Measurements from ENCODE around the gene HHIP. TPM values are rescaled to one million over a fixed set of nuclear protein-coding genes. Genes with fewer than 3 reads are reported as not detected.

HHIP gene
- total and polyA plus RNA-seq, 4 donors = 3.3 to 14.0 (median 6.6) TPM

GRCh38 chr4:144750348-144750747, 104.4 kb downstream of the HHIP start:
- DNase-seq (ENCODE audit: low spot score) = no peak
- Histone ChIP-seq H3K36me3 (ENCODE audit: control insufficient read depth in 4 of 4, insufficient read depth in 3 of 4, low read depth in 1 of 4, low read length in 3 of 4) (no peaks in the 10 kb centered on the region), H3K4me1 (ENCODE audit: control insufficient read depth in 4 of 4, insufficient read depth in 4 of 4, low read length in 3 of 4) (no peaks in the 10 kb centered on the region), H3K9me3 (ENCODE audit: control insufficient read depth in 4 of 4, low read length in 3 of 4) (no peaks in the 10 kb centered on the region), H3K9ac (ENCODE audit: low read depth in 1 of 2, low read length in 2 of 2) (no peak overlapping the region), H3K27me3 (ENCODE audit: control insufficient read depth in 4 of 4, insufficient read depth in 4 of 4, low read length in 3 of 4) (no peaks in the 10 kb centered on the region), H3K27ac (ENCODE audit: low read depth in 1 of 2, low read length in 2 of 2) (no peak overlapping the region), H3K4me3 (ENCODE audit: low read depth in 1 of 3, low read length in 3 of 3) (no peak overlapping the region)
- WGBS = 50% methylated on average over 2 of the region's 2 CpGs
- TF ChIP-seq NR2F2 (IDR thresholded peaks at IDR 0.05) (no peak), FOXA1 (IDR thresholded peaks at IDR 0.05) (no peak), YY1 (IDR thresholded peaks at IDR 0.05) (no peak)

- Histone ChIP-seq H3K4me3 (ENCODE audit: low read depth in 1 of 3, low read length in 3 of 3) (no peak overlapping the region), H3K36me3 (ENCODE audit: control insufficient read depth in 4 of 4, insufficient read depth in 3 of 4, low read depth in 1 of 4, low read length in 3 of 4) (no peaks in the 10 kb centered on the region), H3K9ac (ENCODE audit: low read depth in 1 of 2, low read length in 2 of 2) (no peak overlapping the region), H3K27ac (ENCODE audit: low read depth in 1 of 2, low read length in 2 of 2) (no peak overlapping the region), H3K27me3 (ENCODE audit: control insufficient read depth in 4 of 4, insufficient read depth in 4 of 4, low read length in 3 of 4) (no peaks in the 10 kb centered on the region), H3K9me3 (ENCODE audit: control insufficient read depth in 4 of 4, low read length in 3 of 4) (no peaks in the 10 kb centered on the region), H3K4me1 (ENCODE audit: control insufficient read depth in 4 of 4, insufficient read depth in 4 of 4, low read length in 3 of 4) (no peaks in the 10 kb centered on the region)
- 81% methylated on average over 3 of the region's 3 CpGs for WGBS
- DNase-seq (ENCODE audit: low spot score) = no peak
- TF ChIP-seq REST (IDR thresholded peaks at IDR 0.05) (no peak), TAF1 (conservative IDR thresholded peaks at IDR 0.05) (no peak), MAX (IDR thresholded peaks at IDR 0.05) (no peak), GABPA (IDR thresholded peaks at IDR 0.05 in 1 of 2, conservative IDR thresholded peaks at IDR 0.05 in 1 of 2) (no peak), CTCF (IDR thresholded peaks at IDR 0.05; ENCODE audit: low read depth, low read length, missing input control) (peak; percentile 27), SP1 (IDR thresholded peaks at IDR 0.05) (no peak), YY1 (IDR thresholded peaks at IDR 0.05) (no peak), HNF4G (IDR thresholded peaks at IDR 0.05) (no peak), RAD21 (IDR thresholded peaks at IDR 0.05) (peak; percentile 68 to 72), NR2F2 (IDR thresholded peaks at IDR 0.05) (no peak)
Observed at GRCh38 chr4:144754562-144755410, 108.8 kb downstream of the HHIP start.

GRCh38 chr4:144757969-144758368, 112.0 kb downstream of the HHIP start:
- H3K27me3 ChIP-seq (ENCODE audit: control insufficient read depth in 4 of 4, insufficient read depth in 4 of 4, low read length in 3 of 4) = no peaks in the 10 kb centered on the region
- no peaks in the 10 kb centered on the region for H3K4me1 ChIP-seq (ENCODE audit: control insufficient read depth in 4 of 4, insufficient read depth in 4 of 4, low read length in 3 of 4)
- DNase-seq (ENCODE audit: low spot score) = no peak
- H3K9ac ChIP-seq (ENCODE audit: low read depth in 1 of 2, low read length in 2 of 2) = no peak overlapping the region
- no peak overlapping the region for H3K4me3 ChIP-seq (ENCODE audit: low read depth in 1 of 3, low read length in 3 of 3)
- no peak overlapping the region for H3K27ac ChIP-seq (ENCODE audit: low read depth in 1 of 2, low read length in 2 of 2)
- 90% methylated on average over 1 of the region's 1 CpG for WGBS
- no peaks in the 10 kb centered on the region for H3K9me3 ChIP-seq (ENCODE audit: control insufficient read depth in 4 of 4, low read length in 3 of 4)
- H3K36me3 ChIP-seq (ENCODE audit: control insufficient read depth in 4 of 4, insufficient read depth in 3 of 4, low read depth in 1 of 4, low read length in 3 of 4) = no peaks in the 10 kb centered on the region
- TF ChIP-seq SP1 (IDR thresholded peaks at IDR 0.05) (no peak), YY1 (IDR thresholded peaks at IDR 0.05) (no peak), FOXA2 (IDR thresholded peaks at IDR 0.05) (no peak), HNF4G (IDR thresholded peaks at IDR 0.05) (no peak), ZBTB33 (IDR thresholded peaks at IDR 0.05) (no peak), REST (IDR thresholded peaks at IDR 0.05) (no peak), ATF3 (IDR thresholded peaks at IDR 0.05) (no peak), FOXA1 (IDR thresholded peaks at IDR 0.05) (no peak), NR2F2 (IDR thresholded peaks at IDR 0.05) (no peak), RAD21 (IDR thresholded peaks at IDR 0.05) (no peak)
